Sciatic nerve (tissue), 2 donors: Measurements from ENCODE around the gene WARS2. TPM values are rescaled to one million over a fixed set of nuclear protein-coding genes. Genes with fewer than 3 reads are reported as not detected.
"Not testable (repeated sequence)": the region's sequence is repeated elsewhere in the genome, so short reads cannot be mapped to it uniquely, and the experiment has no call there.

Experiments
- ATAC-seq: fragments of 200-7000 bp; cut with Tn5 transposase; one replicate; pipeline ENCODE4 v1.9.1; 2020; ENCODE audit warnings: mild to moderate bottlenecking, moderate library complexity
- DNase-seq: peaks from one replicate; pipeline ENCODE4 v3.0.0-alpha.2; 2020; ENCODE audit warnings: low spot score
- intact Hi-C: fragments of 100-400 bp; cut with DNase I; formaldehyde crosslinking; loops from one replicate; pipeline ENCODE4 v1.14.2; 2022
- total RNA-seq: library from RNA; stranded (reverse); fragmentation: NEBNext Ultra II Directional; extraction: Animal tissue kit (Norgen Biotek cat#: 25700); gene quantifications from one replicate; pipeline ENCODE4 v1.2.1, GENCODE V29; 2021
- donor health status: DM: no; HTN: no; CAD: no.
- donor health status: DM: no; HTN: no; CAD: no.

WARS2 gene
- total RNA-seq, 1 donor from 2014 or later = 14.4 TPM

GRCh38 chr1:119143706-119144105 is 3.3 kb upstream of the WARS2 start:
- intact Hi-C loops = no loop called here
- ATAC-seq = no peak
- no peak for DNase-seq

GRCh38 chr1:119141660-119142059 is 1.2 kb upstream of the WARS2 start:
- intact Hi-C loops = no loop called here
- ATAC-seq = no peak
- no peak for DNase-seq

GRCh38 chr1:119141020-119141424 is 569 bp upstream of the WARS2 start:
- ATAC-seq (peak; percentile 1), DNase-seq (no peak)
- intact Hi-C loops = no loop called here

- peak; percentile 49 for ATAC-seq
- intact Hi-C loops = no loop called here
- no peak for DNase-seq
Measured at GRCh38 chr1:119139857-119140176, 636 bp downstream of the WARS2 start.

GRCh38 chr1:119139403-119139802 is 1.1 kb downstream of the WARS2 start:
- ATAC-seq = no peak

GRCh38 chr1:119136401-119136800 is 4.1 kb downstream of the WARS2 start:
- DNase-seq = no peak
- intact Hi-C loops = no loop called here
- ATAC-seq = no peak

More at GRCh38 chr1:119139403-119139802, 1.1 kb downstream of the WARS2 start:
- DNase-seq = no peak
- intact Hi-C loops = no loop called here

- intact Hi-C loops = no loop called here
- no peak for DNase-seq
Measured at GRCh38 chr1:119133987-119134386, 6.5 kb downstream of the WARS2 start.

DNA sequence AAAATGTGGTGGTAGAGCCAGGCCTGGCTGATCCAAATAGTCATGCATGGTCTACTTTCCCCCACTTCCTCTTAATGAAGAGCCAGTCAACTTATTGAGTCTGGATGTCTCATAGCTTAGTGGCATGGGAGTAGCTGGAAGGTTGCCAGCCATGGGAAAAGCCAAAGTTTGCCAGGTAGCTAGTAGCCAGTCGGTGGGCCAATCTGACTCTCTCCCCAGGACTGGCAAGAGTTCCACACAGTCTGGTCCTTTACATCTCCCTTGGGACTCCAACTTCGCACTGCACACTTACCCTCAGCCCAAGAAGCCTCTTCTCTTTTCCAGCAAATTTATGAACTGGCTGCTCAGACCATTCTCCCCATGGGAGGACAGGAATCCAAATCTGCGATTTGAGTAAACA is 8.3 kb downstream of the WARS2 start:
- peak; percentile 63 for ATAC-seq
- intact Hi-C loops = no loop called here
- DNase-seq = no peak

More at GRCh38 chr1:119133987-119134386, 6.5 kb downstream of the WARS2 start:
- ATAC-seq = no peak

GRCh38 chr1:119125874-119126273 is 14.6 kb downstream of the WARS2 start:
- ATAC-seq (no peak), DNase-seq (no peak)
- intact Hi-C loops = no loop called here

DNA sequence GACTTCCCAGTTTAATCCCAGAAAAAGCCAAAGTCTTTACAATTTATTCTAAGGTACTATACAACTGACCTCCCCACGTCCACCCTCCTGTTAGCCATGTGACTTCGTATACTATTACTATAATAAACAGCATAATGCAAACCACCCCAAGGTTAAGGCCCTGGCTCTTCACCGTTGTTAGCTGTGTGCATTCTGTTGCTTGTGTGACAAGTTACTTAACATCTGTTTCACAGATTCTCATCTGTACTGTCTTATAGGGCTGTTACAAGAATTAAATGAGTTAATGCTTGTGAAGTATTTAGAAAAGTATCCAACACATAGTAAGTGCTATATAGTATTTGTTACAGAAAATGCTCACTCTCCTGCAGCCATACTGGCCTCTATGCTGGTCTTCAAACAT is 15.7 kb downstream of the WARS2 start:
- intact Hi-C loops = no loop called here
- ATAC-seq = no peak

GRCh38 chr1:119121872-119122271 is 18.6 kb downstream of the WARS2 start:
- DNase-seq, intact Hi-C loops, ATAC-seq: not testable (repeated sequence)

More for the DNA sequence above, 15.7 kb downstream of the WARS2 start:
- DNase-seq = no peak

DNA sequence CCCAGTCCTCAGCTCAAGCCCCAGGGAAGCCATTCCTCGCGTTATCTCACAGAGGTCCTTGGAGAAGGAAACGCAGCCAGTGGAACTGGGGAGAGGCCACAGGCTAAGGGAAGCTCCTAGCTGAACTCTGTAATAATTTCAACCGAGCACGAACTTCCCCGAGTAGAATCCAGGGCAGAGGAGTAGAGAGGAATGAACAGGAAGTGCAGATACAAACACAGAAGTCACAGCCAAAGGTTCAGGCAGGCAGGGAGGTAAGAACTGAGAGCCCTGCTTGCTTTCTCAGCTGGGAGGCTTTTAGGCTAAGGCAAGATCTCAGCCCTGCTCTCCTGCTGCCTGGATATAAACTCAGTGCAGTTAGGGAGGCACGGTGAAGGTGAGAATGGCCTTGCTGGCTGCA is 23.7 kb downstream of the WARS2 start:
- DNase-seq = no peak
- intact Hi-C loops = no loop called here
- ATAC-seq = no peak

DNA sequence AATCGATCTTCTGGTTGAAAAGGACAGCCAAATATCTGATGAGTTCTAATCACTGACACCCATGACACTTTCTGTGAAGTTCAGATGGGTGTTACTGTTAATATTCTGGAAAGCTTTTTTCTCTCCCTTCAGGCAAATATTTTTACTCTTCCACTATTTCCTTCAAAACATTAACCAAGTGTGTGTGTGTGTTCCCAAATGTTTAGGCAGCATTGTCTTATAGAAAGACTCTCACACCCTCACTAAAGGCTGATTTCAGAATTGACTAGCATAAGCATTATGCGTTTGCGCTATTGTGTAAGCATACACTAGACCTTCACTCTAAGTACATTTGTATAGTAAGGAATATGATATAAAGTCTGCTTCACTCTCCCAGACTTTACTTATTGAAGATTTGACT is 24.7 kb downstream of the WARS2 start:
- intact Hi-C loops = no loop called here
- ATAC-seq = no peak
- no peak for DNase-seq

DNA sequence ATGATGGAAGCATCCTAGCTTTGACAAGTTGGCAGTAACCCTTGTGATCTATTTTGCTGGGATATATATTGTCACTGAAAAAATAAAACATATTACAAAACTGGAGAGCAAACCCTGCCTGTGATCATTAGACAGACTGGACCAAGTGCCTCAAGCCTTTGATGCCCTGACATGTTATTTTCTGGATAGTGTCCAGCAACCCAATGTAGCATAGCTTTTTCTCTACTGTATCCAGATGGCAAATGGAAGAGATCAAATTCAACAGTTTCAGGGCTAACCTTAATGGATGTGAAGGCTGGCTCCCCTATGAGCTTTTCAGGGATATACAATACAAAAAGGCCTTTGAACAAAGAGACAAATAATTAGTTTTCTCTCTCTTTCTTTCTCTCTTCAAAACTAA is 25.1 kb downstream of the WARS2 start:
- intact Hi-C loops = no loop called here
- ATAC-seq = no peak

GRCh38 chr1:119114786-119115185 is 25.7 kb downstream of the WARS2 start:
- ATAC-seq (no peak), DNase-seq (no peak)
- intact Hi-C loops = no loop called here

More for the DNA sequence above, 25.1 kb downstream of the WARS2 start:
- DNase-seq = no peak

DNA sequence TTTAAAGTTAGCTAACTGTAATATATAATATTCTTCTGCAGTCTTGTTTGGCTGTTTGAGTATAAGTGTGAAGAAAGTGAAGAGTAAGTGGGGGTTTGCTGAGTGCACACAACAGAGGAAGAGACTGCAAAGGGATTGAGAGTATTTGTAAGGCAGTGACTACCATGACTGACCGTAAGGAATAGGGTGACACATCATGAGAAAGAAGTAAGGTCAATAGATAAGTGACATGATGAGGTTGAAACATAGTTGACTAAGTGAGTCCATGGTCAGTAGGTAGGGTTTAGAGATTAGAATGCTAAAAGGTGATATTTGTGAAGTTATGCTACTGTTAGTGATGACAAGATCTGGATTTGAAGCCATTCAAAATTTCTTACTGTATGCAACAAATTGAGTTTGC is 27.7 kb downstream of the WARS2 start:
- no peak for ATAC-seq
- no peak for DNase-seq
- intact Hi-C loops = no loop called here

DNA sequence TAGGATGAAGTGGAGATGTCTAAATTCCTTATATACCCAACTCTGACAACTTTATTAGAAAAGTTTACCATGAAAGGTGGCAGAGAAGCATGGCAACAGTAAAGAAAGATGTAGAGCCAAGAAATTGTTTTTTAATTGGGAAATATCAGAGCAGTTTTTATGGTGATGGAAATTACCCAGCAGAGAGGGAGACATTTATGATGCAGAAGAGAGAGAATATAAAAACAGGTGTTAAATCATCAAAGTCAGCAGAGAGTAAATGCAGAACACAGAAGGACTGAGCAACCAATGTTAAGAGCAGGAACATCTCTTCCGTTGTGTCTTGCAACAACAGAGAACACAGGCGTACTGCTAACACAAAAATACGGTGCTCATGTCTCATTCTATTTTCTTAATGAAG is 28.2 kb downstream of the WARS2 start:
- intact Hi-C loops = no loop called here
- no peak for ATAC-seq
- no peak for DNase-seq

GRCh38 chr1:119108988-119109387 is 31.5 kb downstream of the WARS2 start:
- DNase-seq (no peak), ATAC-seq (no peak)
- intact Hi-C loops = no loop called here

- DNase-seq (no peak), ATAC-seq (no peak)
- intact Hi-C loops = no loop called here
Measured at GRCh38 chr1:119103764-119104163, 36.7 kb downstream of the WARS2 start.

- peak; percentile 77 for ATAC-seq
- no peak for DNase-seq
- intact Hi-C loops = no loop called here
Measured at GRCh38 chr1:119102051-119102450, 38.4 kb downstream of the WARS2 start.

DNA sequence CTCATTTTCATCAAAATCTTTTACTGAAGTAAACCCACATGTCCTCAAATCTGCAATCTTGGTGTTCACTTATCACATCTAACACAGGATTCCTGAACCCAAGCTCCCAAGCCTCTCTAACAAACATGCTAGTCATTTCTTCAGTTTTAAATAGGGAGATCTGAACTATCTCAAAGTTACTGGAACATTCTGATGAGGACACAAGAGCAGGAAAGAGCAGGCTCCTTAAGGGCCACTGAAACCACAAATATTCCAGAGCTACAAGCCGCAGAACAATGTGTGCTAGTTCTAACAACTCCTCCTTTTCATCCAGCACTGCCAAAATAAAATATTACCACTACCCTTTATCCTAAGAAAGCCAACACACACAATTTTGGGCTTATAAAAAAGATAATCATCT is 38.9 kb downstream of the WARS2 start:
- intact Hi-C loops = no loop called here
- no peak for DNase-seq
- peak; percentile 99 for ATAC-seq

DNA sequence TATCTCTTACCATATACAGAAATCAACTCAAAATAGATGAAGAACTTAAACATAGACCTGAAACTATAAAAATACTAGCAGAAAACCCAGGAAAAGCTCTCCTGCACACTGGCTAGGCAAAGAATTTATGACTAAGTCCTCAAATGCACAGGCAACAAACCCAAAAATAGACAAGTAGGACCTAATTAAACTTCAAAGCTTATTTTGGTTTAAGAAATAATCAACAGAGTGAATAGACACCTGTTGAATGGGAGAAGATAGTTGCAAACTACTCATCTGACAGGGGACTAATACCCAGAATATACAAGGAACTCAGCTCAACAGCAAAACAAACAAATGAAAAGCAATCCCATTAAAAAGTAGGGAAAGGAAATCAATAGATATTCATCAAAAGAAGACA is 40.7 kb downstream of the WARS2 start:
- ATAC-seq (no peak), DNase-seq (no peak)
- intact Hi-C loops = no loop called here
